Transverse colon (tissue), 4 donors: ENCODE data around the gene ASCL5. TPM values are rescaled to one million over a fixed set of nuclear protein-coding genes. Genes with fewer than 3 reads are reported as not detected.

Experiments
- DNase-seq: peaks from one replicate; pipeline ENCODE4 v3.0.0-alpha.2; 2019
- H3K27ac ChIP-seq, 4 donors: fragments of 200-600 bp; sonication (generic); 2 replicates each; pipeline ENCODE4 v1.5.1; 2016 to 2018; ENCODE audit warnings: inconsistent platforms in 4 of 4
- H3K27me3 ChIP-seq: fragments of 200-600 bp; sonication (generic); 2 replicates; pipeline ENCODE4 v1.5.1; 2017; ENCODE audit warnings: inconsistent platforms
- H3K36me3 ChIP-seq, 4 donors: fragments of 200-600 bp; sonication (generic); 2 replicates each; pipeline ENCODE4 v1.5.1; 2017 to 2019; ENCODE audit warnings: inconsistent platforms in 4 of 4
- H3K4me1 ChIP-seq, 4 donors: fragments of 200-600 bp; sonication (generic); 2 replicates each; pipeline ENCODE4 v1.5.1; 2017 to 2020; ENCODE audit warnings: inconsistent platforms in 4 of 4
- H3K4me3 ChIP-seq, 4 donors: fragments of 200-600 bp; sonication (generic); 1 replicate in 1 of 4; 2 replicates in 3 of 4; pipeline versions ENCODE4 v1.5.1 to v1.6.1; 2017 to 2019; ENCODE audit warnings: inconsistent platforms in 4 of 4
- H3K9me3 ChIP-seq, 2 donors: fragments of 200-600 bp; sonication (generic); 2 replicates each; pipeline ENCODE4 v1.5.1; 2017 to 2019; ENCODE audit warnings: inconsistent platforms in 2 of 2
- EP300 ChIP-seq: sonication (generic); formaldehyde crosslinking; IDR thresholded peaks from one replicate; pipeline ENCODE4 v1.6.1; 2017; ENCODE audit warnings: antibody characterized with exemption, low read depth
- POLR2A ChIP-seq: fragments of 450-650 bp; IDR thresholded peaks from one replicate; pipeline ENCODE4 v1.6.1; 2016; ENCODE audit warnings: antibody characterized with exemption, mild to moderate bottlenecking, moderate library complexity
- POLR2AphosphoS5 ChIP-seq, 3 donors: sonication (generic); formaldehyde crosslinking; IDR thresholded peaks; one replicate each; pipeline ENCODE4 v1.6.1; 2016; ENCODE audit warnings: antibody characterized with exemption in 3 of 3
- WGBS, 2 donors: methylation state at CpG; one replicate each; pipeline ENCODE4 v1.1.5; 2018; ENCODE audit warnings: low coverage in 1 of 2; 5-methylcytosine and 5-hydroxymethylcytosine counted together
- in situ Hi-C, 4 donors: fragments of 200-750 bp; cut with MboI; loops; one replicate each; pipeline versions ENCODE4 v1.15.0 to v1.15.1; 2017; ENCODE audit warnings: low sequenced_read_pairs in 3 of 4, low pct_ligation_motif_present in 1 of 4, low pct_unique_long_range_greater_than_20kb in 1 of 4
- intact Hi-C: fragments of 100-400 bp; cut with DNase I; formaldehyde crosslinking; loops from one replicate; pipeline ENCODE4 v1.15.1; 2023; ENCODE audit warnings: low total_unique reads
- total RNA-seq, 4 donors: library from RNA; depleted of rRNA; stranded (reverse); fragments of >200 nt; gene quantifications; one replicate each; pipeline ENCODE4 v1.1.0, GENCODE V29; 2016
- TF ChIP-seq, protein P1 (sequence below), 5 experiments: fragments of 200-600 bp in 3 of 5; fragments of 450-650 bp in 2 of 5; sonication (generic) in 3 of 5; IDR thresholded peaks; 1 replicate in 2 of 5; 2 replicates in 3 of 5; pipeline ENCODE4 v1.5.1; 2016 to 2017; ENCODE audit warnings: antibody characterized with exemption in 5 of 5, inconsistent platforms in 3 of 5, mild to moderate bottlenecking in 2 of 5, moderate library complexity in 1 of 5

ASCL5 gene
- total RNA-seq, 4 donors from 2014 or later, result not detected

DNA sequence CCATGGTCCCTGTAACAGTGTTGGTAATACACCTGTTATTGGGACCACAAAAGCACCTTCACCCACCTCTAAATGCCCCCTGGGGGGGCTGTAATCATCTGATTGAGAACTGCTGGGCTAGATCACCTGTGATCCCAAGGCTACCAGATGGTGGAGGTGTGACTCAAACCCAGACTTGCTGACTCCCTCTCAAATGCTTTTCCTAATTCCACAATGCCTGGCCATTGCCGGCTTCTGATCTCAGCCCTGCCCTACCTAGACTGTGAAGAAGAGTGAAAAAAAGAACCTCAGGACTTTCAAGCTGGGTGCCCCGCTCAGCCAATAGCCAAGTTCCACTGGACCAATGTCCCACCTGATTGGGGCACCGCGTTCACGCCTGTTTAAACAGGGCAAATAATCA lies 17.7 kb upstream of the ASCL5 start:
- H3K27me3 ChIP-seq, result no peaks in the 10 kb centered on the region
- 77 to 100% methylated on average over 1 to 5 of the region's 5 CpGs for WGBS, 2 donors
- no peaks in the 10 kb centered on the region for H3K4me1 ChIP-seq
- H3K9me3 ChIP-seq, result no peaks in the 10 kb centered on the region
- TF ChIP-seq POLR2AphosphoS5 (IDR thresholded peaks at IDR 0.05) (no peak), POLR2A (no peak), EP300 (no peak)
- TF ChIP-seq, protein P1, sequence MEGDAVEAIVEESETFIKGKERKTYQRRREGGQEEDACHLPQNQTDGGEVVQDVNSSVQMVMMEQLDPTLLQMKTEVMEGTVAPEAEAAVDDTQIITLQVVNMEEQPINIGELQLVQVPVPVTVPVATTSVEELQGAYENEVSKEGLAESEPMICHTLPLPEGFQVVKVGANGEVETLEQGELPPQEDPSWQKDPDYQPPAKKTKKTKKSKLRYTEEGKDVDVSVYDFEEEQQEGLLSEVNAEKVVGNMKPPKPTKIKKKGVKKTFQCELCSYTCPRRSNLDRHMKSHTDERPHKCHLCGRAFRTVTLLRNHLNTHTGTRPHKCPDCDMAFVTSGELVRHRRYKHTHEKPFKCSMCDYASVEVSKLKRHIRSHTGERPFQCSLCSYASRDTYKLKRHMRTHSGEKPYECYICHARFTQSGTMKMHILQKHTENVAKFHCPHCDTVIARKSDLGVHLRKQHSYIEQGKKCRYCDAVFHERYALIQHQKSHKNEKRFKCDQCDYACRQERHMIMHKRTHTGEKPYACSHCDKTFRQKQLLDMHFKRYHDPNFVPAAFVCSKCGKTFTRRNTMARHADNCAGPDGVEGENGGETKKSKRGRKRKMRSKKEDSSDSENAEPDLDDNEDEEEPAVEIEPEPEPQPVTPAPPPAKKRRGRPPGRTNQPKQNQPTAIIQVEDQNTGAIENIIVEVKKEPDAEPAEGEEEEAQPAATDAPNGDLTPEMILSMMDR (IDR thresholded peaks at IDR 0.05), result no peak
- in situ Hi-C loops (loop anchor here in 1 of 4 donors (10.0 kb wide), 1 partner anchor 80 kb away; no protein-coding TSS in a partner anchor), intact Hi-C loops (no loop called here)
- peaks cover 0 to 12% (median 0%) of the 10 kb centered on the region in 4 donors for H3K36me3 ChIP-seq
- no peak for DNase-seq
- H3K27ac ChIP-seq, result no peak overlapping the region
- H3K4me3 ChIP-seq, result no peak overlapping the region

DNA sequence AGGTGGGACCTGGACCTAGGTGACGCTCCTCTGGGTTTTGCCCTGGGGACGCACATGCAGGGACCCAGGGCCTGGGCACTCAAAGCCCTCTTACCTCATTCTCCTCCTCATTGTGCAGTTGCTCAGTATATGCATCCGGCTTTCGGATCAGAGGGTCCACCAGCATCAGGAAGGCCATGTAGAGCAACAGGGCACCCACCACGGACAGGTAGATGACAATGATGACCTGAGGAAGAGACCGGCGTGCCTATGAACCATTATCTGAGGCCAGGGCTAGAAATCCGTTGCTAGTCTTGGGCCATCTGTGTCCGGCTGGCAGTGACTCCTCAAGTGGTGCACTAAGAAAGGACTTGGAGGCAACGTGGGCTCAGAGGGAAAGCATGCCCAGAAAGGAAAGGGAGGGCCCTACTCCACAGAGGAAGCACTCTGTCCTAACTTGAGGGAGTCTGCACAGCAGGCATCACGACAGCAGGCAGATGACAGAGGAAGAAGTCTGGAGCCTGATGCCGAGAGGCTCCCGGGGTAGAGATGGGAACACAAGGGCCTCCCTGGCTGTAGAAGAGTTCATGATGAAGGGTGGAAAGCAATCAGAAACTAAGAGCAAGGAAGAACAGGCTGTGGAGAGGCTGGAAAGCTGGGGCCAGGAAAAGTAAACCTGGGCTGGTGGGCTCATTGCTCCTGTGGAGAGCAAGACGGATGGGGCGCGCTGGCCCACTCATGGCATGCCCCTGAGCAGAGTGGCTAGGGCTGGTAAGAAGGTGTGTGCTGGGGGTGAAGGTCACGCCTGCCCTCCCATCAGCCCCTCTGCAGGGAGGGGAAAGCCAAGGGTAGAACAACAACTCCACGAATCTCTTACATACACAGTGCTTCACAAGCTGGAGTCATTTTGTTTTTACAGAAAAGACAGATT lies 17.0 kb upstream of the ASCL5 start:
- DNase-seq, result no peak
- Histone ChIP-seq H3K36me3 (peaks cover 0 to 12% (median 0%) of the 10 kb centered on the region in 4 donors), H3K4me3 (no peak overlapping the region), H3K27ac (no peak overlapping the region), H3K9me3 (no peaks in the 10 kb centered on the region), H3K27me3 (no peaks in the 10 kb centered on the region), H3K4me1 (no peaks in the 10 kb centered on the region)
- intact Hi-C loops, result no loop called here
- no peak for TF ChIP-seq POLR2AphosphoS5 (IDR thresholded peaks at IDR 0.05)
- TF ChIP-seq POLR2A, result no peak
- no peak for TF ChIP-seq EP300
- TF ChIP-seq, protein P1 (IDR thresholded peaks at IDR 0.05), result no peak
- in situ Hi-C loops, result loop anchor here in 1 of 4 donors (10.0 kb wide), 1 partner anchor 81 kb away; no protein-coding TSS in a partner anchor
- WGBS, 2 donors, result 92 to 97% methylated on average over 6 to 18 of the region's 18 CpGs

DNA sequence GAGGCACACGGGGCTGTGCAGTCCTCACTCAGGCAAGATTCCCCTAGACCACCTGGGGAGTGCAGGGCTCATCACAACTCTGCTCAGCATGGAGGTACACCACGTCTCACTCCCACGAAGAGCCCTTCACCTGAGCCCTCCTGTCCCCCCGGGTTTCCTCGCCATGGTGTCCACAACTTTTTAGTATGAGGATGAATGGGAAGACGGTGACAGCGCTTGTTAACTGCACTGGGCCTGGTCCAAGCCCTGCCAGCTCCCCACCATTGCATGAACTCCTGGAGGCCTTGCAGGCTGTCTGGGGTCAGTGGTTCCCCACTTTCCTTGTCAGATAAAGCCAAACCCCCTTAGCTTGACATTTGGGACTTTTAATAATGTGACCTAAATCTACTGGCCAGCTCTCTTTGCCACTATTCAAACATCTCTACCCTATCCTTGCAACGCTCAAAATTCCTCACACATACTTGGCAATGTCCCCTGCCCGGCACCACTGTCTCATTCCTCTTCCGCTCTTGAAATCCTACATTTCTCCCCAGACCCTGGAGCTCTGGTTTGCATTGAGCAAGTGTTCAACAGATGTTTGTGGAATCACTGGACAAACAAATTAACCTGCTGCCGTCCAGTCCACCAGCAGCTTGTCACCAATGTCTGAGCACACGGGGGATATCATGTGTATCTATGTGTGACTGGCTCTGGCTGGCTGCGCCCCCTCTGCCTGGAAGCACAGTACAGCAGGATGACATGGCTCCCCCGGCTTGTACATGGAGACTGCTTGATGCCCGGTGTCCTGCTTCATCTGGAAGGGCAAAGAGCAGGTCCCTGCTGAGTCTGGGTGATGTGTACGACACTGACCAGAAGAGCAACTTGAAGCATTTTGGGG lies 16.1 kb upstream of the ASCL5 start:
- in situ Hi-C loops (loop anchor here in 1 of 4 donors (10.0 kb wide), 1 partner anchor 82 kb away; no protein-coding TSS in a partner anchor), intact Hi-C loops (no loop called here)
- DNase-seq, result no peak
- no peak overlapping the region for H3K4me3 ChIP-seq
- H3K9me3 ChIP-seq, result no peaks in the 10 kb centered on the region
- H3K36me3 ChIP-seq, result peaks cover 0 to 12% (median 0%) of the 10 kb centered on the region in 4 donors
- H3K27me3 ChIP-seq, result no peaks in the 10 kb centered on the region
- no peak for TF ChIP-seq POLR2AphosphoS5 (IDR thresholded peaks at IDR 0.05)
- TF ChIP-seq POLR2A, result no peak
- TF ChIP-seq EP300, result no peak
- TF ChIP-seq, protein P1 (IDR thresholded peaks at IDR 0.05), result no peak
- no peak overlapping the region for H3K27ac ChIP-seq
- H3K4me1 ChIP-seq, result peaks cover 0 to 3% (median 2%) of the 10 kb centered on the region in 4 donors
- 86 to 89% methylated on average over 3 to 13 of the region's 16 CpGs for WGBS, 2 donors
